A673 (cell line): ENCODE data around the gene GALNTL6.

Experiments
- EZH2 ChIP-seq: fragments of 200-600 bp; sonication (generic); IDR thresholded peaks from 2 replicates; pipeline ENCODE4 v1.6.1; 2017; ENCODE audit warnings: borderline replicate concordance, low read depth, mild to moderate bottlenecking, mixed read lengths, antibody characterized with exemption, low read length; ENCODE audit not compliant: poor library complexity, severe bottlenecking
- TF ChIP-seq, protein P1 (sequence below): fragments of 300-800, 200-600 bp; sonication (generic); conservative IDR thresholded peaks from 2 replicates; pipeline ENCODE4 v1.5.1; 2017; ENCODE audit warnings: low read depth, mild to moderate bottlenecking, antibody characterized with exemption, low read length, moderate library complexity, mixed read lengths

DNA sequence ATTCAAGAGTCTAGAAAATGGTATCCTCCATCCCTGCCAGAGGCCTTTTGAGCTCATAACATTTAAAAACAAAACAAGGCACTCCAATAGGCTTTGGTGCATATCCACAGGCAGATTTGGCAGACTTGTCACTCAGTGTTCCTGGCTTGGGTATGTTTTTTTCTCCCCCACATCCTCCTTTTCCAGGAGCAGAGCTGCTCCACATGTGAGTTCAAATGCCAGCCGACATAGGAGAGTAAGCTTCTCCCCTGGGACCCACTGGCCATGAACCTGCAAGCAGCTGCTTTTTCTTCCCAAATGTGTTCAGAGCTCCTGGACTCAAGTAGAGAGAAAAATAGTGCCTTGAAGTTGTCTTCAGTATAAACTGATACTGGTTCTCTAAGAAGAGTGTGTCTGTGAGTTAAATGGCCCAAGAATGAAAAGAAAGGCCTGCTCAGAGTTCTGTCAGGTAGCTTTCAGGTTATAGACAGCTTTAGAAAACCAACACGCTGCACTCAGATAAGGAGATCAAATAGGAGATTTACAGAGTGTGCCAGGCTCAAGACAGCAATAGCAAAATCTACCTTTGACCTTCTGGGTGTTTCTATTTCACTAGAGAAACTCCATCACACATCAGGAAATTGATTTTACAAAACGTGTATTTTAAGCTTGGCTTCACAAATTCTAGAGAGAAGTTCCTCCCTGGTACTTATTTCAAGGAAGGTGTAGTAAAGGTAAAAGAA lies 1192.9 kb downstream of the GALNTL6 start:
- TF ChIP-seq EZH2 = no peak
- TF ChIP-seq, protein P1, sequence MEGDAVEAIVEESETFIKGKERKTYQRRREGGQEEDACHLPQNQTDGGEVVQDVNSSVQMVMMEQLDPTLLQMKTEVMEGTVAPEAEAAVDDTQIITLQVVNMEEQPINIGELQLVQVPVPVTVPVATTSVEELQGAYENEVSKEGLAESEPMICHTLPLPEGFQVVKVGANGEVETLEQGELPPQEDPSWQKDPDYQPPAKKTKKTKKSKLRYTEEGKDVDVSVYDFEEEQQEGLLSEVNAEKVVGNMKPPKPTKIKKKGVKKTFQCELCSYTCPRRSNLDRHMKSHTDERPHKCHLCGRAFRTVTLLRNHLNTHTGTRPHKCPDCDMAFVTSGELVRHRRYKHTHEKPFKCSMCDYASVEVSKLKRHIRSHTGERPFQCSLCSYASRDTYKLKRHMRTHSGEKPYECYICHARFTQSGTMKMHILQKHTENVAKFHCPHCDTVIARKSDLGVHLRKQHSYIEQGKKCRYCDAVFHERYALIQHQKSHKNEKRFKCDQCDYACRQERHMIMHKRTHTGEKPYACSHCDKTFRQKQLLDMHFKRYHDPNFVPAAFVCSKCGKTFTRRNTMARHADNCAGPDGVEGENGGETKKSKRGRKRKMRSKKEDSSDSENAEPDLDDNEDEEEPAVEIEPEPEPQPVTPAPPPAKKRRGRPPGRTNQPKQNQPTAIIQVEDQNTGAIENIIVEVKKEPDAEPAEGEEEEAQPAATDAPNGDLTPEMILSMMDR = no peak
